PC-9 (cell line): Measurements from ENCODE around the gene LSM14A. TPM values are rescaled to one million over a fixed set of nuclear protein-coding genes. Genes with fewer than 3 reads are reported as not detected.

Experiments
- BruUV-seq: library from RNA; stranded (reverse); fragments of 400-500 nt; replicated peaks from 2 replicates; lab custom pipeline; 2021; lab: Mats Ljungman, UMichigan
- CTCF ChIA-PET: fragments of 300-600 bp; sonication (Branson Sonifier 250); formaldehyde crosslinking; loops from one replicate; lab custom pipeline; 2022; ENCODE audit warnings: antibody characterized with exemption; lab: Charles Lee
- POLR2A ChIA-PET: fragments of 300-600 bp; sonication (Branson Sonifier 250); formaldehyde crosslinking; loops from one replicate; lab custom pipeline; 2022; ENCODE audit warnings: antibody characterized with exemption; ENCODE audit not compliant: unreplicated experiment; lab: Charles Lee
- DNase-seq, 2 experiments: peaks; one replicate each; pipeline versions ENCODE4 v3.0.0 to v3.0.0-alpha.2; 2015 to 2022; ENCODE audit warnings: mixed read lengths in 1 of 2
- H2AFZ ChIP-seq: fragments of 200-600 bp; sonication (generic); 2 replicates; pipeline ENCODE4 v1.8.1; 2017; ENCODE audit warnings: antibody characterized with exemption
- H3F3A ChIP-seq: fragments of 200-600 bp; sonication (generic); 2 replicates; pipeline ENCODE4 v1.8.1; 2017; ENCODE audit warnings: antibody characterized with exemption, mild to moderate bottlenecking, low read depth; ENCODE audit not compliant: insufficient read depth
- H3K27ac ChIP-seq: fragments of 200-600 bp; sonication (generic); 2 replicates; pipeline ENCODE4 v1.6.1; 2016; ENCODE audit warnings: mixed run types
- H3K27me3 ChIP-seq: fragments of 200-600 bp; sonication (generic); 2 replicates; pipeline ENCODE4 v1.6.1; 2016; ENCODE audit warnings: low read depth, mixed run types; ENCODE audit not compliant: insufficient read depth
- H3K36me3 ChIP-seq: fragments of 200-600 bp; sonication (generic); 2 replicates; pipeline ENCODE4 v1.6.1; 2016; ENCODE audit warnings: low read depth, mixed run types
- H3K4me1 ChIP-seq: fragments of 200-600 bp; sonication (generic); replicated peaks from 2 replicates; pipeline ENCODE4 v1.6.1; 2016; ENCODE audit warnings: mixed run types; ENCODE audit not compliant: insufficient read depth
- H3K4me2 ChIP-seq: fragments of 200-600 bp; sonication (generic); 2 replicates; pipeline ENCODE4 v1.6.1; 2017; ENCODE audit warnings: mixed run types
- H3K4me3 ChIP-seq: fragments of 200-600 bp; sonication (generic); 2 replicates; pipeline ENCODE4 v1.6.1; 2016; ENCODE audit warnings: mixed run types
- H3K79me2 ChIP-seq: fragments of 200-600 bp; sonication (generic); 2 replicates; pipeline ENCODE4 v1.6.1; 2017; ENCODE audit warnings: low read depth, mixed run types
- H3K9me2 ChIP-seq: fragments of 200-600 bp; sonication (generic); 2 replicates; pipeline ENCODE4 v1.8.1; 2017; ENCODE audit warnings: mild to moderate bottlenecking; ENCODE audit not compliant: insufficient read depth
- H3K9me3 ChIP-seq: fragments of 200-600 bp; sonication (generic); 2 replicates; pipeline ENCODE4 v1.8.1; 2016; ENCODE audit warnings: low read depth; ENCODE audit not compliant: insufficient read depth
- H4K20me1 ChIP-seq: fragments of 200-600 bp; sonication (generic); 2 replicates; pipeline ENCODE4 v1.8.1; 2017; ENCODE audit not compliant: insufficient read depth
- EZH2 ChIP-seq: fragments of 200-600 bp; sonication (generic); IDR thresholded peaks from 2 replicates; pipeline ENCODE4 v1.8.0; 2017; ENCODE audit warnings: antibody characterized with exemption, low read depth
- intact Hi-C: fragments of 100-400 bp; cut with micrococcal nuclease; formaldehyde crosslinking; loops from one replicate; pipeline ENCODE4 v1.10.0; 2022; ENCODE audit not compliant: unreplicated experiment
- total RNA-seq: library from RNA; stranded (reverse); gene quantifications from 2 replicates; pipeline ENCODE4 v1.2.3, GENCODE V29; 2021
- TF ChIP-seq, protein P1 (sequence below): fragments of 200-600 bp; sonication (generic); conservative IDR thresholded peaks from 2 replicates; pipeline ENCODE4 v1.6.1; 2017; ENCODE audit warnings: mixed run types, antibody characterized with exemption, mild to moderate bottlenecking, moderate library complexity

LSM14A gene
- total RNA-seq, 1 experiment from 2014 or later = 169 TPM

DNA sequence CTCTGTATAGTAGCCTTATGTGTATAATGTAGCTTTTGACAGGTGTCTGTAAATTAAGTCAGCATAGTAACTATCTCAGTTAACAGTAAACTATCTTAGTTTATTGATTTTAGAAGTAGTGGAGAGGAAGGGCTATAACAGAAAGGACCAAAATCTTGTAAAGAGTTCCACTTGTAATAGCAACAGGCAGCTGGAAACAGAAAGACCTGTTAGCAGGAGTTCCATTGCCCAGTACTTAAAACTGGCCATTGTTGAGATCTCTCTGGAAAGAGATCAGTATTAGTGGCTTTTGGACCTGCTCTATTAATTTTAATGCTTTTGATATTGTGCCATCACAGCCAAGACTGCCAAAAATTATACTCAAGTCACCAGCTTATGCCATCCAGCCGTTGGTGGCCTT lies 50.1 kb downstream of the LSM14A start:
- DNase-seq = no peak
- Histone ChIP-seq H4K20me1 (peaks cover 90% of the 10 kb centered on the region), H3K9me2 (no peaks in the 10 kb centered on the region)

GRCh38 chr19:34224996-34225658 lies 52.8 kb downstream of the LSM14A start:
- intact Hi-C loops = no loop called here
- Histone ChIP-seq H3K4me3 (no peak overlapping the region), H3K4me2 (0 out of 2 replicates have a peak overlapping the region, but pooled peaks have one; percentile 9), H3K4me1 (peaks cover 19% of the 10 kb centered on the region), H3K27me3 (no peaks in the 10 kb centered on the region), H3K9me3 (no peaks in the 10 kb centered on the region), H3K36me3 (peaks cover 78% of the 10 kb centered on the region), H3K79me2 (peaks cover 4% of the 10 kb centered on the region; the same call in 1 of the 2 replicates), H3K9me2 (no peaks in the 10 kb centered on the region), H2AFZ (no peak overlapping the region), H4K20me1 (peaks cover 75% of the 10 kb centered on the region), H3K27ac (peak overlapping the region; percentile 6; the same call in 1 of the 2 replicates), H3F3A (peaks cover 17% of the 10 kb centered on the region; the same call in 1 of the 2 replicates)
- DNase-seq = peak in 1 of 2 experiments; percentile 47
- CTCF ChIA-PET = interaction anchor here (1.2 kb wide), 1 partner anchor 126 kb away, joined by 3 read pairs; no protein-coding TSS in a partner anchor
- TF ChIP-seq EZH2 = no peak
- TF ChIP-seq, protein P1, sequence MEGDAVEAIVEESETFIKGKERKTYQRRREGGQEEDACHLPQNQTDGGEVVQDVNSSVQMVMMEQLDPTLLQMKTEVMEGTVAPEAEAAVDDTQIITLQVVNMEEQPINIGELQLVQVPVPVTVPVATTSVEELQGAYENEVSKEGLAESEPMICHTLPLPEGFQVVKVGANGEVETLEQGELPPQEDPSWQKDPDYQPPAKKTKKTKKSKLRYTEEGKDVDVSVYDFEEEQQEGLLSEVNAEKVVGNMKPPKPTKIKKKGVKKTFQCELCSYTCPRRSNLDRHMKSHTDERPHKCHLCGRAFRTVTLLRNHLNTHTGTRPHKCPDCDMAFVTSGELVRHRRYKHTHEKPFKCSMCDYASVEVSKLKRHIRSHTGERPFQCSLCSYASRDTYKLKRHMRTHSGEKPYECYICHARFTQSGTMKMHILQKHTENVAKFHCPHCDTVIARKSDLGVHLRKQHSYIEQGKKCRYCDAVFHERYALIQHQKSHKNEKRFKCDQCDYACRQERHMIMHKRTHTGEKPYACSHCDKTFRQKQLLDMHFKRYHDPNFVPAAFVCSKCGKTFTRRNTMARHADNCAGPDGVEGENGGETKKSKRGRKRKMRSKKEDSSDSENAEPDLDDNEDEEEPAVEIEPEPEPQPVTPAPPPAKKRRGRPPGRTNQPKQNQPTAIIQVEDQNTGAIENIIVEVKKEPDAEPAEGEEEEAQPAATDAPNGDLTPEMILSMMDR = no peak
- no TSS peak for BruUV-seq
- POLR2A ChIA-PET = interaction anchor here (0.6 to 0.7 kb wide), 2 partner anchors 83 to 1259 kb away, joined by 3 to 7 read pairs; no protein-coding TSS in a partner anchor

More for the DNA sequence above, 50.1 kb downstream of the LSM14A start:
- Histone ChIP-seq H3K79me2 (peaks cover 4% of the 10 kb centered on the region; the same call in 1 of the 2 replicates), H2AFZ (no peak overlapping the region), H3K4me1 (peaks cover 30% of the 10 kb centered on the region), H3K27ac (no peak overlapping the region), H3K36me3 (peaks cover 66% of the 10 kb centered on the region), H3K4me2 (no peak overlapping the region), H3K4me3 (no peak overlapping the region), H3K9me3 (no peaks in the 10 kb centered on the region), H3F3A (peaks cover 38% of the 10 kb centered on the region), H3K27me3 (no peaks in the 10 kb centered on the region)
- ChIA-PET POLR2A (interaction anchor here (0.5 kb wide), 1 partner anchor 478 kb away, joined by 4 read pairs; no protein-coding TSS in a partner anchor), CTCF (no interaction called here)
- no peak for TF ChIP-seq EZH2
- TF ChIP-seq, protein P1 = no peak
- BruUV-seq = no TSS peak
- intact Hi-C loops = no loop called here

- peaks cover 17% of the 10 kb centered on the region; the same call in 1 of the 2 replicates for H3F3A ChIP-seq
- H3K27ac ChIP-seq = peak overlapping the region; percentile 6; the same call in 1 of the 2 replicates
- H3K36me3 ChIP-seq = peaks cover 75% of the 10 kb centered on the region
Measured at GRCh38 chr19:34225659-34226015, 53.3 kb downstream of the LSM14A start.

More at GRCh38 chr19:34225659-34226015, 53.3 kb downstream of the LSM14A start:
- ChIA-PET POLR2A (interaction anchor here (0.5 kb wide), 1 partner anchor 18 kb away, joined by 4 read pairs; no protein-coding TSS in a partner anchor), CTCF (interaction anchor here (0.6 to 1.2 kb wide), 2 partner anchors 125 to 192 kb away, joined by 3 to 4 read pairs; no protein-coding TSS in a partner anchor)
- H4K20me1 ChIP-seq = peaks cover 70% of the 10 kb centered on the region
- H3K79me2 ChIP-seq = peaks cover 4% of the 10 kb centered on the region; the same call in 1 of the 2 replicates
- no peak overlapping the region for H3K4me3 ChIP-seq
- DNase-seq = no peak
- H3K9me3 ChIP-seq = no peaks in the 10 kb centered on the region
- no TSS peak for BruUV-seq
- H3K4me2 ChIP-seq = no peak overlapping the region
- no peaks in the 10 kb centered on the region for H3K9me2 ChIP-seq
- H2AFZ ChIP-seq = no peak overlapping the region
- H3K4me1 ChIP-seq = peaks cover 19% of the 10 kb centered on the region
- intact Hi-C loops = no loop called here
- no peak for TF ChIP-seq EZH2
- TF ChIP-seq, protein P1 = no peak
- no peaks in the 10 kb centered on the region for H3K27me3 ChIP-seq
